Measurements from ENCODE around the gene TMEM214. TPM values are rescaled to one million over a fixed set of nuclear protein-coding genes. Genes with fewer than 3 reads are reported as not detected.

The TMEM214 gene
- total and polyA plus RNA-seq, 5 experiments from 2014 or later: 19.4 to 60.9 (median 25.8) TPM

DNA sequence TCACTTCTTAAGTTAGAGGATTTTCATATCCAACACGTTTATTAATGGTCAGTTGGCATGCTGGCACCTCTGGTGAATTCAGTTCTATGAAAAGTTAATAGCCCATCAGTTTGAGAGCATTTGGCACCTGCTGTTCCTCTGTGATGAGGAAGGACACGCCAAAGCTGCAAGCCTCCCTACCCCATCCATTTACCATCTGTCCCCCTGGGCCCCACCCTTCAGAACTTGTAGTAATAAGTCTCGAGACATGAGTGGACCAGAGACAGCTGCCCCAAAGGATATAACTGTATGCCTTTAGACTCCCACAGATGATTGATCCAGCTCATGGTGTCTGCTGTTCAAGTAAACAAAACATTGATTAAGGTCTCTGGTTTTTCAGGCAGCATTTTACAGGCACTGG, 32.4 kb downstream of the TMEM214 start:
- ATAC-seq (no peak), DNase-seq (no peak)
- Mint-ChIP-seq H3K9me3 (no peaks in the 10 kb centered on the region), H3K4me1 (peaks cover 25 to 54% (median 39%) of the 10 kb centered on the region in 4 donors), H3K27ac (no peak overlapping the region), H3K36me3 (peaks cover 0 to 48% (median 0%) of the 10 kb centered on the region in 3 donors), H3K27me3 (no peaks in the 10 kb centered on the region), H3K4me3 (no peak overlapping the region)
- POLR2A ChIA-PET: interaction anchor here (13.8 to 17.0 kb wide), 2 partner anchors 4 to 9 kb away, joined by 270 read pairs; partner anchors contain the start of genes AGBL5 and OST4

DNA sequence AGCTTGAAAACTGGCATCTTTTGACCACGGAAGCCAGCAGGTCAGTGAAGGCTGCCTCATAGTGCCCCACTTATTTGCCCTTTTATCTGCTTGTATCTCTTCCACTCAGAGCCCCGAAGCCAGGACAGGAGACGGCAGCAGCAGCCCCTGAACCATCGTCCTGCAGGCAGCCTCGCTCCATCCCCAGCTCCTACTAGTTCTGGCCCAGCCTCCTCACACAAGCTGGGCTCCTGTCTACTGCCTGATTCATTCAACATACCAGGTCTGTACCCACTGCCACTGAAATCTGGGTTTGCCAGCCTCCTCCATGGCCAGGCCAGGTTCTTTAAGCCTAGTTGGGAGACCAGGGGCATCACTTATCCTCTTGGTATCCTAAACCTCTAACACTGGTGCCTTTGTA, 34.6 kb downstream of the TMEM214 start:
- Mint-ChIP-seq H3K36me3 (peaks cover 0 to 46% (median 0%) of the 10 kb centered on the region in 3 donors), H3K27me3 (no peaks in the 10 kb centered on the region), H3K4me1 (peaks cover 32 to 67% (median 53%) of the 10 kb centered on the region in 4 donors), H3K27ac (peak overlapping the region in 6 of 10 donors; percentile 33 to 81 (median 50)), H3K9me3 (no peaks in the 10 kb centered on the region), H3K4me3 (no peak overlapping the region)
- ATAC-seq (no peak), DNase-seq (no peak)
- POLR2A ChIA-PET: interaction anchor here (0.9 to 13.8 kb wide), 3 partner anchors 11 to 30 kb away, joined by 6 to 270 read pairs (median 197); partner anchors contain the start of genes AGBL5, EMILIN1 and KHK

DNA sequence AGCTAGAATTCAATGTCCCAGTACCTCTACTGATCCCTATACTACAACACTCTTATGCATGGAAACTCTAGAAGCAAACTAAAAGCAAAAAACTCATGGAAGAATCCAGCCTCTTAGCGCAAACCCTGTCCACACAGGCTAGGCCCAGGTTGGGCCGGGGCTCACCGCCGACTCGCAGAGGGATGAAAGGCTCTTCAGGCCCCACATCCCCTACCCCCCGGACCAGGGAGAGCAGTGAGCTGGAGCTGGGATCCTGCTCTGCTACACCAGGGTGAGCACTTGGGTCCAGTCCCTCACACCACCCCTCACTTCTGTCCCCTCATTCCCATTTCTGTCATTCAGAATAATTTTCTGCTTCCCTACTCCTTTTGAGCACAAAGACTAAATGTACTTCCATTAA, 36.7 kb downstream of the TMEM214 start:
- H3K27ac Mint-ChIP-seq: peak overlapping the region in 8 of 10 donors; percentile 20 to 99 (median 84)
- no peak for ATAC-seq
- H3K9me3 Mint-ChIP-seq: no peaks in the 10 kb centered on the region
- POLR2A ChIA-PET: interaction anchor here (9.0 to 13.8 kb wide), 2 partner anchors 13 to 15 kb away, joined by 197 to 270 read pairs; partner anchors contain the start of genes AGBL5, EMILIN1 and KHK
- peaks cover 0 to 44% (median 0%) of the 10 kb centered on the region in 3 donors for H3K36me3 Mint-ChIP-seq
- peaks cover 38 to 72% (median 63%) of the 10 kb centered on the region in 4 donors for H3K4me1 Mint-ChIP-seq
- no peaks in the 10 kb centered on the region for H3K27me3 Mint-ChIP-seq
- DNase-seq: no peak
- peak overlapping the region; percentile 3 to 98 (median 96) for H3K4me3 Mint-ChIP-seq

DNA sequence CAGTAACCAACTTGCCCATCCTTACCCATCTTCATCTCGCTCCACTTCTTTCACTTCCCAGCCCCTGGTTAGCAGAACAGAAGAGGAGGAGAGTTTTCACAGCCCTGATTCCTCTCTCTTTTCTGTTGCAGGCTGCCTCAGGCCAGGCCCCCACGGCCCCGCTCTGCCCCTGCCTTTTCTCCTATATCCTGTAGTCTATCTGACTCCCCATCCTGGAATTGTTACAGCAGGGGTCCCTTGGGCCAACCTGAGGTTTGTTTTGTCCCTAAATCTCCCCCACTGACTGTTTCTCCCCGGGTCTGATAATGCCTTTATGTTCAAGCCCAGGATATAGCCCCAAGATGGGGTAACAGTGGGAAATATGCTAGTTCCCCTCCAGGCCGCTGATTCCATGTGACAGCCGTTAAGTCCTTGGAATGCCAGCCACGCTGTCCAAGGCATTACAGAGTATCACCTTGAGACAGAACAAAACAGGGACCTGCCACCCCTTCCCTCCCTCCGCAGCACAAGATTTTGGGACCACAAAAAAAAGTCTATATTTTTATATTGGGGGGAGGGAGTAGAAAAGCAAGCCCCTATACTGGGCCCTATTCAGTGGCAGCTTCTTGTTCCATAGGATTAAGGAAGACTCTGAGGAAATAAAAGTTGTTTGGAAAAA, 37.3 kb downstream of the TMEM214 start:
- ATAC-seq: no peak
- peak overlapping the region; percentile 93 to 98 (median 98) for H3K4me3 Mint-ChIP-seq
- DNase-seq: no peak
- peaks cover 0 to 40% (median 0%) of the 10 kb centered on the region in 3 donors for H3K36me3 Mint-ChIP-seq
- POLR2A ChIA-PET: interaction anchor here (9.0 to 13.8 kb wide), 2 partner anchors 14 kb away, joined by 197 to 270 read pairs; partner anchors contain the start of genes AGBL5, EMILIN1 and KHK
- peaks cover 43 to 78% (median 69%) of the 10 kb centered on the region in 4 donors for H3K4me1 Mint-ChIP-seq
- peak overlapping the region; percentile 20 to 99 (median 97) for H3K27ac Mint-ChIP-seq
- H3K27me3 Mint-ChIP-seq: no peaks in the 10 kb centered on the region
- H3K9me3 Mint-ChIP-seq: no peaks in the 10 kb centered on the region

DNA sequence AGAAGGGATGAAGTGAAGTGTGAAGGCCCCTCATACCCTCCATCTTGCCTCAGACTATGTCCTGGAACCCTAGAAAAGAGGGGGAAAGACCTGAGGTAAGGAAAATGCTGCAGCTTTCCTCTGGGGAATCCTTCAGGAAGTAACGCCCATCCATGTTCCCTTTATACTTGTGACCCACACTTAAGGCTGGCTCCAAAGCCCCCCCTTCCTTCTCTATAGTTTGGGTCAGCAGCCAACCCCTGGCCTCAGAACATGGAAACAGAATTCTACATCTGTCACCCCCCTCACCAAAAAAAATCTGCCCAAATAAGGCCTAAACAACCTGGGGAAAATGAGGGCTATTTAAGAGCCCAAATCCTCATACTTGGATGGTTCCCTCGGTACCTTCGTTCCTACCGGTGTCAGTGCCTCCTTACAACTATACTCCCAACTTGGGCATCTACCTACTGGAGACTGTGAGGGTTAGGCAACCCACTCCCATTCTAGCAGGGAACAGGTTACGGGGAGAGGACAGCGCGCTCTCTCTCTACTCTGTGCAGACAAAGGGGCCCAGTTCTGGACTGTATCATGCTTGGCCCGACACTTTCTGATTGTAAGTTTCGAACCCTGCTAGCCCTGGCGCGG, 38.0 kb downstream of the TMEM214 start:
- DNase-seq (no peak), ATAC-seq (peak in 1 of 2 donors; percentile 18)
- Mint-ChIP-seq H3K4me1 (peaks cover 46 to 82% (median 73%) of the 10 kb centered on the region in 4 donors), H3K27me3 (no peaks in the 10 kb centered on the region), H3K9me3 (no peaks in the 10 kb centered on the region), H3K4me3 (peak overlapping the region; percentile 93 to 98 (median 98)), H3K27ac (peak overlapping the region; percentile 94 to 99 (median 97)), H3K36me3 (peaks cover 0 to 39% (median 0%) of the 10 kb centered on the region in 3 donors)
- POLR2A ChIA-PET: interaction anchor here (0.6 to 13.8 kb wide), 10 partner anchors 13 to 142 kb away, joined by 3 to 270 read pairs (median 6); partner anchors contain the start of genes ABHD1, AGBL5, ATRAID and EMILIN1

DNA sequence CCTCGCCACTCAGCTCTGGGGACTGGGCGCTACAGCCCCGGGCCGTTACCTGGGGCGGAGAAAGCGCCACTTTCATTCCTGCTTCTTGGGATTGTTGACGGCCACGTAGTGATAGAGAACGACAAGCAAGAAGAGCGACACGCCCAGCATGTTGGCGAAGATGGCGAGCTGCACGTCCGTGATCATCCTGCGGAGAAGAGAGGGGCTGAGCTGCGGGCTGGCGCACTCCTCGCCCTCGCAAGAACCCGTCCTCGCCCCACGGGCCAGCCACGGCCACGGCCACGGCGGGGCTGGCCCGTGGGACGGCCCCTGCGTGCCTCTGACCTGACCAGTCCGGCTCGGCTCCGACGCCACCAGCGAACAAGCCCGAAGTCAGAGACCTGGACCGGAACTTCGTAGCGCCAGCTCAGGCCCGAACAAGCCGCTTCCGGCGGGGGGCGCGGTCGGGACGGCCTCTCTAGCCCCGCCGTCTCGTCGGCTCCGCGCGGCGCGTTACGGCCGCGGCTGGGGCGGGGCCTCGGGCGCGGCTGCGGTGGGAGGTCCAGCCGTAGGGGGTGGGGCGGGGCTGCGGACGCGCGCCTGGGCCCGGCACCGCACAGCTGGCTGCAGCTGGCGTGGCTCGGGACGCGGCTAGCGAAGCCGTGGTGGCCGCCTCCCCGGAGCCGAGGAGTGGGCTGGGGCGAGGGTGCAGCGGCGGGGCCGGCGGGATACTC, 38.7 kb downstream of the TMEM214 start, which contains the start of gene OST4:
OST4 (minus strand) TSS at position 378 of the 713 bp plus-strand sequence.
- POLR2A ChIA-PET: interaction anchor here (0.6 to 13.8 kb wide), 12 partner anchors 13 to 592 kb away, joined by 3 to 270 read pairs (median 5); partner anchors contain the start of genes ABHD1, AGBL5, ATRAID and EIF2B4
- peak within 1 kb of the TSS; percentile 94 to 99 (median 97) for H3K27ac Mint-ChIP-seq
- H3K9me3 Mint-ChIP-seq: no peaks in the 10 kb centered on the region
- no peaks in the 10 kb centered on the region for H3K27me3 Mint-ChIP-seq
- DNase-seq: peak; percentile 80 to 90 (median 88)
- peak; percentile 87 to 91 for ATAC-seq
- H3K4me3 Mint-ChIP-seq: peak within 1 kb of the TSS; percentile 93 to 98 (median 98)
- H3K36me3 Mint-ChIP-seq: peaks cover 0 to 33% (median 0%) of the 10 kb centered on the region in 3 donors
- H3K4me1 Mint-ChIP-seq: peaks cover 45 to 83% (median 76%) of the 10 kb centered on the region in 4 donors

DNA sequence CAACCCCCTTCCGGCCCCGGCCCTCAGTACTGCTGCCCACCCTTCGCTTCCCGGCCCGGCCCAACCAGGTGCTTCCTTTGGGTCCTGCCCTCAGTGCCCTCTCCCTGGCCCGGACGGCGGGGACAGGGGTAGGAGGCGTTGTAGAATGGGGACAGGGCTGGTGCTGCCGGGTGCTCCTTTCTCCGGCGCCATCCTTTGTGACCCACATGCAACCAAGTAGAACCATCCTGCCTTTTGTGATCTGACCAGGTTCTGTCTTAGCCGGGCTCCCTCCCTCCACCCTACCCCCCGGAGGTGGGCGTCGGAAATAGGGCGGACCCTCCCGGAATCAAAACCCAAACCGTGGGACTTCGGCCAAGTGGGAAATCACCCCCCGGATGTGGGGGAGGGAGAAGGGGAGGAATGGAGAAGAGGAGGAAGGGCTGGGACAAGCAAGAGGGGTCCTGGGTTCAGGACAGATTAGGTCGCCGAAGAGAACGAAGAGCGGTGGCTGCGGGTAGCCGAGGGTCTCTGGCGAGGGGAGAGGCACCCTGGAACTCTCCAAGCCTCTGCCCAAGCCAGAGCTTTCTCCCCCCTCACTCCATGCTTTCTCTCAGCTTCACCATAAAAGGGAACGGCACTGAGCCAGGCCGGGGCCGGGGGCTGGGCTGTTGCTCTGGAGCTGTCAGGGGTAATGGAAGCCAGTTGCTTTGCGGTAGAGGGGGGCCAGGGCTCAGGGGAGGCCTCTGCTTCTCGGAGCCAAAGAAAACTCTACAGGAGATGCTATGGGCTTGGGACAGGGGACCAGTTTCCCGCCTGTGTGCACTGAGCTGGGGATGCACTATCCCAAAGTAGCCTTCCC, 39.4 kb downstream of the TMEM214 start:
- Mint-ChIP-seq H3K9me3 (no peaks in the 10 kb centered on the region), H3K27ac (peak overlapping the region; percentile 63 to 93 (median 86)), H3K27me3 (no peaks in the 10 kb centered on the region), H3K36me3 (peaks cover 0 to 27% (median 0%) of the 10 kb centered on the region in 3 donors), H3K4me1 (peaks cover 49 to 83% (median 77%) of the 10 kb centered on the region in 4 donors), H3K4me3 (peak overlapping the region; percentile 76 to 96 (median 83))
- ATAC-seq: peak; percentile 29 to 38
- DNase-seq: peak in 3 of 10 donors; percentile 22 to 61 (median 28)
- POLR2A ChIA-PET: interaction anchor here (0.8 to 13.8 kb wide), 13 partner anchors 12 to 591 kb away, joined by 3 to 270 read pairs (median 5); partner anchors contain the start of genes ABHD1, AGBL5, ATRAID and EIF2B4

DNA sequence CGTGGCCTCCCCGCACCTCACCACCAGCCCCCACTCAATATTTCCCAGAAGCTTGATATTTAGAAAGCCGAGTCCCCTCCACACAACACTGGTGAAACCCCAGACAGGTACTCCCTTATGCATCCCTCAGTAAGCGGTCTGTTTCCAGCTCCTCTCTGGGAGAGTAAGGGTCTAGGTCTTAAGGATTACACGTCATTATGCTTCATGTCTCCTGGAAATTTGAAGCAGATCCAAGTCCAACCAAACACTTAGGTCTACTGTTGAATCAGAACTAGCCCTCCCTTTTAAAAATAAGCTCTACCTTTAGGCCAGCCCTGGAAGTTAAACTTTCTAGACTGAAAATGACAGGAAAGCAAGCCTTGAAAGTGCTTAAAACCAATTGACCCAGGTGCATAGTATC, 40.2 kb downstream of the TMEM214 start:
- Mint-ChIP-seq H3K27me3 (peaks cover 0 to under 1% (median 0%) of the 10 kb centered on the region in 5 donors), H3K4me1 (peaks cover 45 to 76% (median 74%) of the 10 kb centered on the region in 4 donors), H3K4me3 (peak overlapping the region; percentile 76 to 96 (median 83)), H3K36me3 (peaks cover 0 to 23% (median 0%) of the 10 kb centered on the region in 3 donors), H3K27ac (peak overlapping the region; percentile 14 to 93 (median 84)), H3K9me3 (no peaks in the 10 kb centered on the region)
- DNase-seq: no peak
- no peak for ATAC-seq
- POLR2A ChIA-PET: interaction anchor here (0.7 to 13.8 kb wide), 6 partner anchors 11 to 62 kb away, joined by 3 to 270 read pairs (median 6); partner anchors contain the start of genes ABHD1, AGBL5, EMILIN1 and KHK

DNA sequence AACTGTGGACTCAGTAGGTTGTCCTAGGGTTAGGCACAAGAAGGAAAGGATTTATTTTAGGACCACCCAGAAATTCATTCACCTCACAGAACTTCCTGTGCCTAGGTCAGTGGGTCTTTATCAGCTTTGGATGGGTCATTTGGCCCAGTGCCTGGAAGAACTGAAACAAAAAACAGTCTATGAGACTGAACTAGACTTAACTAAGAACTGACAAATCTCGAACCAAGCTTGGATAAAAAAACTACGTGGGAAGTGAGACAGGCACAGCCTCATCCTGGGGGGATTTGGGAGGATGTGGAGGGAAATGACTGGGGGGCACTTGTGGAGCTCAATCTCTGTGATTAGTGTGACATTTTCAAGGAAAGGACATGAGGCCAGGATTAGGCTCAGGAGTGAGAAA, 41.0 kb downstream of the TMEM214 start:
- no peak for ATAC-seq
- POLR2A ChIA-PET: interaction anchor here (0.7 to 13.8 kb wide), 4 partner anchors 10 to 25 kb away, joined by 3 to 270 read pairs (median 100); partner anchors contain the start of genes AGBL5, EMILIN1 and KHK
- Mint-ChIP-seq H3K4me1 (peaks cover 40 to 68% (median 66%) of the 10 kb centered on the region in 4 donors), H3K27me3 (peaks cover 0 to 1% (median 0%) of the 10 kb centered on the region in 5 donors), H3K27ac (peak overlapping the region; percentile 52 to 88 (median 76)), H3K9me3 (no peaks in the 10 kb centered on the region), H3K4me3 (peak overlapping the region in 8 of 10 donors; percentile 4 to 96 (median 26)), H3K36me3 (peaks cover 0 to 15% (median 0%) of the 10 kb centered on the region in 3 donors)
- no peak for DNase-seq

DNA sequence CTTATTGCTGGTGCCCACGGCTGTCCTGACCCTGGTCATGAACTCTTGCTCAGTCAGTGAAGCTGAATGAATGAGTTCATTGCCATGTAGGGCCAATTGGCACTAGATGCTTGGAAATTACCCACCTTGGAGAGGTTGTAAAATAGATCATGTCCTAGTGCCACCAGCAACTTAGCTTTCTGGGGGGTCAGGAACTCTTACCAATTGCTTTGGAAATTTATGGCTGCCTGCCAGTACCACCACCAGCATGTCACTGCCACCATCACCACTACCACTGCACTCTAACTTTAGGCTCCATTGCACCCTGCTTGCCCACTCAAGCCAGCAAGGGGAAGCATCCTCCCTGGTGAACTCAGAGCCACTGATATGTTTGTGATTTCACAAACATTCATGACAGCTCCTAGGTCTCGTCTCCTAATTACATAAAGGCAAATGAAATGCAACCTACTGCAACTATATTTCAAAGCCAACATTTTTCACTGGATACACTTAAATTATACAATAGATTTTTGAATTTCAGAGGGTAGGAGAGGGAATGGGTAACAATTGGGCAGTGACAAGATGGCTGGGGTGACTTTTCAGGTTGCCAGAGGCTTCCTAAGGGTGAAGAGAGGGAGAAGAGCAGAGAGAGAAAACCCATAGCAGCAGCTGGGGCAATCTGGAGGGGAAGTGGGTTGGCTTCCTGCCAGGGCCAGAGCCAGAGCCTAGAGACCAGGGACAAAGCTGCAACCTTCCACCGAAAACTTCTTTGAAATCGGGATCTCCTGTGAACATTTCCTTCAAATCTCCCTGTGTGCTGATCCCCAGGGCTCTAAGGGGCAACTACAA, 42.2 kb downstream of the TMEM214 start:
- peaks cover 0 to 3% (median 0%) of the 10 kb centered on the region in 3 donors for H3K36me3 Mint-ChIP-seq
- peak overlapping the region in 9 of 10 donors; percentile 63 to 91 (median 81) for H3K27ac Mint-ChIP-seq
- no peaks in the 10 kb centered on the region for H3K9me3 Mint-ChIP-seq
- peak in 1 of 2 donors; percentile 17 for ATAC-seq
- peaks cover 29 to 56% (median 54%) of the 10 kb centered on the region in 4 donors for H3K4me1 Mint-ChIP-seq
- peak; percentile 36 to 75 (median 58) for DNase-seq
- H3K4me3 Mint-ChIP-seq: peak overlapping the region; percentile 16 to 82 (median 62)
- H3K27me3 Mint-ChIP-seq: peaks cover 0 to 1% (median 0%) of the 10 kb centered on the region in 5 donors
- POLR2A ChIA-PET: interaction anchor here (9.0 to 13.8 kb wide), 2 partner anchors 9 to 18 kb away, joined by 197 to 270 read pairs; partner anchors contain the start of genes AGBL5, EMILIN1 and KHK

Measured in naive thymus-derived CD8-positive, alpha-beta T cell (primary cell).